Uterus (tissue), 2 donors: ENCODE data around the gene GGTLC2.

Experiments used
- CTCF ChIP-seq, 4 experiments: fragments of 200-600 bp in 2 of 4; fragments of 450-650 bp in 2 of 4; sonication (generic) in 2 of 4; IDR thresholded peaks; one replicate each; pipeline ENCODE4 v1.5.1; 2016 to 2019; ENCODE audit warnings: antibody characterized with exemption in 4 of 4, mild to moderate bottlenecking in 2 of 4, moderate library complexity in 1 of 4
- POLR2A ChIP-seq, 2 donors: fragments of 450-650 bp; IDR thresholded peaks; one replicate each; pipeline ENCODE4 v1.6.1; 2016; ENCODE audit warnings: antibody characterized with exemption in 2 of 2, mild to moderate bottlenecking in 1 of 2, moderate library complexity in 1 of 2

- TF ChIP-seq CTCF (IDR thresholded peaks at IDR 0.05): no peak
- TF ChIP-seq POLR2A (IDR thresholded peaks at IDR 0.05): no peak
Measured at GRCh38 chr22:22669093-22669492, 24.7 kb downstream of the GGTLC2 start.
